ENCODE results near the gene TULP4.

Gene TULP4

GRCh38 chr6:158358450-158359077, 46.3 kb downstream of the TULP4 start:
- TF ChIP-seq ZNF8 (CRISPR knock-in tag; IDR thresholded peaks at IDR 0.05): no peak
- TF ChIP-seq, protein P1, sequence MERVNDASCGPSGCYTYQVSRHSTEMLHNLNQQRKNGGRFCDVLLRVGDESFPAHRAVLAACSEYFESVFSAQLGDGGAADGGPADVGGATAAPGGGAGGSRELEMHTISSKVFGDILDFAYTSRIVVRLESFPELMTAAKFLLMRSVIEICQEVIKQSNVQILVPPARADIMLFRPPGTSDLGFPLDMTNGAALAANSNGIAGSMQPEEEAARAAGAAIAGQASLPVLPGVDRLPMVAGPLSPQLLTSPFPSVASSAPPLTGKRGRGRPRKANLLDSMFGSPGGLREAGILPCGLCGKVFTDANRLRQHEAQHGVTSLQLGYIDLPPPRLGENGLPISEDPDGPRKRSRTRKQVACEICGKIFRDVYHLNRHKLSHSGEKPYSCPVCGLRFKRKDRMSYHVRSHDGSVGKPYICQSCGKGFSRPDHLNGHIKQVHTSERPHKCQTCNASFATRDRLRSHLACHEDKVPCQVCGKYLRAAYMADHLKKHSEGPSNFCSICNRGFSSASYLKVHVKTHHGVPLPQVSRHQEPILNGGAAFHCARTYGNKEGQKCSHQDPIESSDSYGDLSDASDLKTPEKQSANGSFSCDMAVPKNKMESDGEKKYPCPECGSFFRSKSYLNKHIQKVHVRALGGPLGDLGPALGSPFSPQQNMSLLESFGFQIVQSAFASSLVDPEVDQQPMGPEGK (CRISPR knock-in tag; IDR thresholded peaks at IDR 0.05; ENCODE audit: borderline replicate concordance): no peak
- no peak for TF ChIP-seq TCF4 (CRISPR knock-in tag; IDR thresholded peaks at IDR 0.05; ENCODE audit: borderline replicate concordance)
- no peak for TF ChIP-seq ZFP3 (CRISPR knock-in tag; IDR thresholded peaks at IDR 0.05)
- no peak for TF ChIP-seq ESRRG (CRISPR knock-in tag; IDR thresholded peaks at IDR 0.05)
- no peak for TF ChIP-seq TOX (CRISPR knock-in tag; IDR thresholded peaks at IDR 0.05; ENCODE audit: borderline replicate concordance)
- no peak for TF ChIP-seq ISL1 (CRISPR knock-in tag; IDR thresholded peaks at IDR 0.05)
- TF ChIP-seq CSDC2 (CRISPR knock-in tag; IDR thresholded peaks at IDR 0.05): no peak
- no peak for TF ChIP-seq GLIS3 (CRISPR knock-in tag; IDR thresholded peaks at IDR 0.05)
- no peak for TF ChIP-seq CREB5 (CRISPR knock-in tag; IDR thresholded peaks at IDR 0.05; ENCODE audit: low read depth)
- no peak for ATAC-seq

DNA sequence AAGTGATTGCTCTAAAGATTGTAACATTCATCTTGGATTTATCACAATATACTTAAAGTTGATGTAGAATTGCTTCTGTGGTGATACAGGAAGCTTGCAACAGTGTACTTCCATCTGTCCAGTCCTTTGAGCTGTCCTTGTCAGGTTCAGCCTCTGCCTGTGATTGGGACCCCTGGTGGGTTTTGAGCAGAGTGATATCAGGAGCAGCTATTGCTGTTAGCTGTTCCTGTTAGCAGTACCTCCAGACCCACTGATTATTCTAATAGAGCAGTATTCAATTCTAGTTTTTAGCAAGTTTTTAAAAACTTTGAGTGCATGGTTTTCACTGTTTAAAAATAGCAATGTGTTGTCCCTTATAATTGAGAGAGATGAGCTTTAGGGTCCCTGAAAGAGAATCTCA, 48.8 kb downstream of the TULP4 start:
- no peak for ATAC-seq
- TF ChIP-seq ZNF70 (CRISPR knock-in tag; IDR thresholded peaks at IDR 0.05) (no peak), BACH2 (CRISPR knock-in tag; IDR thresholded peaks at IDR 0.05; ENCODE audit: borderline replicate concordance) (no peak), ESRRG (CRISPR knock-in tag; IDR thresholded peaks at IDR 0.05) (no peak), ZFP30 (CRISPR knock-in tag; IDR thresholded peaks at IDR 0.05) (no peak)
- TF ChIP-seq, protein P2, sequence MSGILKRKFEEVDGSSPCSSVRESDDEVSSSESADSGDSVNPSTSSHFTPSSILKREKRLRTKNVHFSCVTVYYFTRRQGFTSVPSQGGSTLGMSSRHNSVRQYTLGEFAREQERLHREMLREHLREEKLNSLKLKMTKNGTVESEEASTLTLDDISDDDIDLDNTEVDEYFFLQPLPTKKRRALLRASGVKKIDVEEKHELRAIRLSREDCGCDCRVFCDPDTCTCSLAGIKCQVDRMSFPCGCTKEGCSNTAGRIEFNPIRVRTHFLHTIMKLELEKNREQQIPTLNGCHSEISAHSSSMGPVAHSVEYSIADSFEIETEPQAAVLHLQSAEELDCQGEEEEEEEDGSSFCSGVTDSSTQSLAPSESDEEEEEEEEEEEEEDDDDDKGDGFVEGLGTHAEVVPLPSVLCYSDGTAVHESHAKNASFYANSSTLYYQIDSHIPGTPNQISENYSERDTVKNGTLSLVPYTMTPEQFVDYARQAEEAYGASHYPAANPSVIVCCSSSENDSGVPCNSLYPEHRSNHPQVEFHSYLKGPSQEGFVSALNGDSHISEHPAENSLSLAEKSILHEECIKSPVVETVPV (CRISPR knock-in tag; IDR thresholded peaks at IDR 0.05): no peak

GRCh38 chr6:158361961-158362669, 49.9 kb downstream of the TULP4 start:
- ATAC-seq: no peak
- TF ChIP-seq PPARA (CRISPR knock-in tag; IDR thresholded peaks at IDR 0.05; ENCODE audit: borderline replicate concordance) (no peak), RARB (CRISPR knock-in tag; IDR thresholded peaks at IDR 0.05) (no peak), ZFP30 (CRISPR knock-in tag; IDR thresholded peaks at IDR 0.05) (no peak)

DNA sequence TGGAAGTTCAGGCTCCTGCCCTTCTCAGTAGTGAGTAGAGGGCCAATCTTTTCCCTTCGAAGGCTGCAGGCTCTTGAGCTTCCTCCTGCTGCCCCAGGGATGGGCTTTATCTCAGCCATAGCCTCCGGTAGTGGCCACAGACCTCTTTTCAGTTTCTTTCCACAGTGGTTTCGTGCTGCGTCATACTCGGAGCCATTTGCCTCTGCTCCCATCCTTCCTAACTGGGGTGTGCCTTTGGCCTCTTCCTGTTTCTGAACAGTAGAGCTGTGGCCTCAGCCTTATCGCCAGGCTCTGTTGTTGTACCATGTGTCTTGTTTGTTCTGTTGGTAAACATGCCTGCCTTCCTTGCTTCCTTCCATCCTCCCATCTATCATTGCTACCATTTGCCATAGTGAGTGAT, 54.1 kb downstream of the TULP4 start:
- no peak for ATAC-seq
- TF ChIP-seq ZNF70 (CRISPR knock-in tag; IDR thresholded peaks at IDR 0.05) (no peak), ZFP30 (CRISPR knock-in tag; IDR thresholded peaks at IDR 0.05) (no peak), ARNTL (CRISPR knock-in tag; IDR thresholded peaks at IDR 0.05; ENCODE audit: borderline replicate concordance, low read depth) (no peak), RARB (CRISPR knock-in tag; IDR thresholded peaks at IDR 0.05) (no peak), ZNF8 (CRISPR knock-in tag; IDR thresholded peaks at IDR 0.05) (no peak), OSR1 (CRISPR knock-in tag; IDR thresholded peaks at IDR 0.05) (no peak), BACH2 (CRISPR knock-in tag; IDR thresholded peaks at IDR 0.05; ENCODE audit: borderline replicate concordance) (no peak), ISL1 (CRISPR knock-in tag; IDR thresholded peaks at IDR 0.05) (no peak), CREB5 (CRISPR knock-in tag; IDR thresholded peaks at IDR 0.05; ENCODE audit: low read depth) (no peak), ESRRG (CRISPR knock-in tag; IDR thresholded peaks at IDR 0.05) (no peak), CSDC2 (CRISPR knock-in tag; IDR thresholded peaks at IDR 0.05) (no peak), ZC3H10 (CRISPR knock-in tag; IDR thresholded peaks at IDR 0.05) (no peak), PPARA (CRISPR knock-in tag; IDR thresholded peaks at IDR 0.05; ENCODE audit: borderline replicate concordance) (no peak), TSHZ2 (CRISPR knock-in tag; IDR thresholded peaks at IDR 0.05) (no peak), ZNF565 (CRISPR knock-in tag; conservative IDR thresholded peaks at IDR 0.05; ENCODE audit: low read depth) (no peak), TCF4 (CRISPR knock-in tag; IDR thresholded peaks at IDR 0.05; ENCODE audit: borderline replicate concordance) (no peak)
- TF ChIP-seq, protein P1 (CRISPR knock-in tag; IDR thresholded peaks at IDR 0.05; ENCODE audit: borderline replicate concordance): no peak
- TF ChIP-seq, protein P2 (CRISPR knock-in tag; IDR thresholded peaks at IDR 0.05): no peak

Measured in SK-N-SH treated with all-trans-retinoic acid at 6 μM for 48 hours (cell line).